Endothelial cell (in vitro differentiated cells): ENCODE results near the gene PSMD8. TPM values are rescaled to one million over a fixed set of nuclear protein-coding genes. Genes with fewer than 3 reads are reported as not detected.

Source experiments
- DNase-seq: peaks from one replicate; pipeline ENCODE4 v3.0.0; 2021; ENCODE audit warnings: low spot score
- H3K27ac Mint-ChIP-seq: one replicate; pipeline ENCODE4 v1.8.0; 2021; ENCODE audit warnings: mixed read lengths, inconsistent platforms; ENCODE audit not compliant: unreplicated experiment
- H3K27me3 Mint-ChIP-seq: one replicate; pipeline ENCODE4 v1.8.0; 2021; ENCODE audit warnings: mild to moderate bottlenecking, moderate library complexity, mixed read lengths, inconsistent platforms; ENCODE audit not compliant: unreplicated experiment
- H3K36me3 Mint-ChIP-seq: one replicate; pipeline ENCODE4 v1.8.0; 2021; ENCODE audit warnings: mild to moderate bottlenecking, low read depth, mixed read lengths, inconsistent platforms; ENCODE audit not compliant: unreplicated experiment
- H3K4me1 Mint-ChIP-seq: one replicate; pipeline ENCODE4 v1.8.0; 2021; ENCODE audit warnings: mild to moderate bottlenecking, mixed read lengths, inconsistent platforms; ENCODE audit not compliant: unreplicated experiment
- H3K4me3 Mint-ChIP-seq: one replicate; pipeline ENCODE4 v1.8.0; 2021; ENCODE audit warnings: mild to moderate bottlenecking, mixed read lengths, inconsistent platforms; ENCODE audit not compliant: unreplicated experiment
- H3K9me3 Mint-ChIP-seq: one replicate; pipeline ENCODE4 v1.8.0; 2021; ENCODE audit warnings: mixed read lengths, inconsistent platforms; ENCODE audit not compliant: unreplicated experiment
- CTCF ChIP-seq: fragments of 200-600 bp; sonication (generic); IDR thresholded peaks from one replicate; pipeline ENCODE4 v1.5.0; 2021; ENCODE audit warnings: antibody characterized with exemption; ENCODE audit not compliant: unreplicated experiment
- total RNA-seq: library from RNA; stranded (reverse); fragmentation: NEBNext Ultra II Directional; extraction: Animal tissue kit (Norgen Biotek cat#: 25700); gene quantifications from one replicate; pipeline ENCODE4 v1.2.1, GENCODE V29; 2021; ENCODE audit not compliant: unreplicated experiment

Gene PSMD8
- total RNA-seq, 1 donor from 2014 or later: 137 TPM

GRCh38 chr19:38384209-38385027, 10.0 kb downstream of the PSMD8 start:
- H3K27me3 Mint-ChIP-seq: peaks cover 16% of the 10 kb centered on the region
- peak; percentile 60 for DNase-seq

GRCh38 chr19:38385057-38385803, 10.9 kb downstream of the PSMD8 start:
- no peak overlapping the region for H3K27ac Mint-ChIP-seq

More at GRCh38 chr19:38384209-38385027, 10.0 kb downstream of the PSMD8 start:
- no peak for TF ChIP-seq CTCF
- H3K4me1 Mint-ChIP-seq: peaks cover 8% of the 10 kb centered on the region
- H3K27ac Mint-ChIP-seq: no peak overlapping the region
- H3K4me3 Mint-ChIP-seq: no peak overlapping the region
- no peaks in the 10 kb centered on the region for H3K9me3 Mint-ChIP-seq
- H3K36me3 Mint-ChIP-seq: peaks cover 24% of the 10 kb centered on the region

GRCh38 chr19:38385804-38386257, 11.5 kb downstream of the PSMD8 start:
- peaks cover 21% of the 10 kb centered on the region for H3K27me3 Mint-ChIP-seq
- peaks cover 12% of the 10 kb centered on the region for H3K4me1 Mint-ChIP-seq
- H3K36me3 Mint-ChIP-seq: peaks cover 20% of the 10 kb centered on the region
- H3K4me3 Mint-ChIP-seq: no peak overlapping the region
- peak; percentile 14 for DNase-seq
- no peaks in the 10 kb centered on the region for H3K9me3 Mint-ChIP-seq
- H3K27ac Mint-ChIP-seq: no peak overlapping the region
- no peak for TF ChIP-seq CTCF

More at GRCh38 chr19:38385057-38385803, 10.9 kb downstream of the PSMD8 start:
- H3K36me3 Mint-ChIP-seq: peaks cover 20% of the 10 kb centered on the region
- no peaks in the 10 kb centered on the region for H3K9me3 Mint-ChIP-seq
- H3K4me1 Mint-ChIP-seq: peaks cover 12% of the 10 kb centered on the region
- H3K4me3 Mint-ChIP-seq: no peak overlapping the region
- H3K27me3 Mint-ChIP-seq: peaks cover 20% of the 10 kb centered on the region
- DNase-seq: no peak
- no peak for TF ChIP-seq CTCF

- H3K9me3 Mint-ChIP-seq: no peaks in the 10 kb centered on the region
- peaks cover 21% of the 10 kb centered on the region for H3K36me3 Mint-ChIP-seq
- peak; percentile 28 for DNase-seq
- H3K4me1 Mint-ChIP-seq: peaks cover 12% of the 10 kb centered on the region
- H3K4me3 Mint-ChIP-seq: no peak overlapping the region
- H3K27me3 Mint-ChIP-seq: peaks cover 27% of the 10 kb centered on the region
- H3K27ac Mint-ChIP-seq: no peak overlapping the region
- TF ChIP-seq CTCF: no peak
Measured at GRCh38 chr19:38386300-38386970, 12.1 kb downstream of the PSMD8 start.
